K562 (cell line): ENCODE results near the gene UBA52. TPM values are rescaled to one million over a fixed set of nuclear protein-coding genes. Genes with fewer than 3 reads are reported as not detected.

Experiments
- ATAC-seq: fragments of 200-7000 bp; cut with Tn5 transposase; 3 replicates; pipeline ENCODE4 v1.9.1; 2020; ENCODE audit warnings: moderate library complexity
- BruUV-seq: library from RNA; stranded (reverse); fragments of 400-500 nt; replicated peaks from 2 replicates; lab custom pipeline; 2021; lab: Mats Ljungman, UMichigan
- CTCF ChIA-PET: fragments of 300-600 bp; formaldehyde crosslinking; extraction: SDS; loops from one replicate; lab custom pipeline; 2021; ENCODE audit warnings: low intra/inter-chr PET ratio; lab: Yijun Ruan, JAX
- POLR2A ChIA-PET: fragments of 300-600, 350-650 bp; sonication (Branson Sonifier 250); formaldehyde crosslinking; extraction: SDS; loops from one replicate; lab custom pipeline; 2021; ENCODE audit warnings: antibody characterized with exemption, inconsistent platforms; lab: Yijun Ruan, JAX
- DNase-seq, 4 experiments: peaks; one replicate each; pipeline versions ENCODE4 v3.0.0 to v3.0.0-alpha.2; 2011 to 2018; ENCODE audit warnings: low spot score in 3 of 4, mixed read lengths in 3 of 4; ENCODE audit errors: extremely low read depth in 1 of 4
- FAIRE-seq: peaks from 2 replicates; lab custom pipeline; 2011; peaks lifted over from hg19 to GRCh38; lab: Jason Lieb, UNC
- H2AFZ ChIP-seq: 2 replicates; pipeline ENCODE4 v1.6.0; 2011; ENCODE audit warnings: low read depth, low read length, control low read depth, inconsistent platforms
- H3K27ac ChIP-seq: fragments of 200-600 bp; 3 replicates; pipeline ENCODE4 v1.8.0; 2011; ENCODE audit warnings: low read depth, mild to moderate bottlenecking, control low read depth, inconsistent platforms, low read length, moderate library complexity, mixed read lengths; ENCODE audit errors: extremely low read depth
- H3K27me3 ChIP-seq, 2 experiments: fragments of 300-600 bp in 1 of 2; 2 replicates in 1 of 2; 3 replicates in 1 of 2; pipeline versions ENCODE4 v1.6.0 to v1.8.0; 2011; ENCODE audit warnings: inconsistent platforms in 2 of 2, low read length in 2 of 2, mild to moderate bottlenecking in 1 of 2, mixed read lengths in 1 of 2, moderate library complexity in 1 of 2; ENCODE audit not compliant: control insufficient read depth in 2 of 2, insufficient read depth in 2 of 2
- H3K36me3 ChIP-seq: fragments of 300-600 bp; 3 replicates; pipeline ENCODE4 v1.8.0; 2011; ENCODE audit warnings: mild to moderate bottlenecking, low read length, inconsistent platforms; ENCODE audit not compliant: control insufficient read depth, insufficient read depth
- H3K4me1 ChIP-seq, 2 experiments: fragments of 200-600 bp in 1 of 2; replicated peaks in 1 of 2; 2 replicates in 1 of 2; 3 replicates in 1 of 2; pipeline versions ENCODE4 v1.5.1 to v1.8.0; 2011; ENCODE audit warnings: inconsistent platforms in 2 of 2, low read length in 2 of 2, mild to moderate bottlenecking in 1 of 2, mixed read lengths in 1 of 2, moderate library complexity in 1 of 2; ENCODE audit not compliant: control insufficient read depth in 2 of 2, insufficient read depth in 2 of 2
- H3K4me2 ChIP-seq: 2 replicates; pipeline ENCODE4 v1.6.1; 2011; ENCODE audit warnings: low read length, control low read depth, inconsistent platforms, mixed read lengths; ENCODE audit not compliant: insufficient read depth
- H3K4me3 ChIP-seq: fragments of 200-600 bp; sonication (generic), shearing (Covaris generic); 2 replicates; pipeline ENCODE4 v1.5.1; 2016; ENCODE audit warnings: control low read depth, inconsistent platforms
- H3K79me2 ChIP-seq: fragments of 200-600 bp; 3 replicates; pipeline ENCODE4 v1.8.0; 2011; ENCODE audit warnings: low read length, inconsistent platforms; ENCODE audit not compliant: control insufficient read depth, insufficient read depth
- H3K9ac ChIP-seq, 2 experiments: 2 replicates each; pipeline versions ENCODE4 v1.6.0 to v1.6.1; 2011; ENCODE audit warnings: low read depth in 2 of 2, low read length in 2 of 2, control low read depth in 1 of 2, inconsistent platforms in 1 of 2, mild to moderate bottlenecking in 1 of 2, mixed read lengths in 1 of 2; ENCODE audit not compliant: insufficient read depth in 1 of 2
- H3K9me1 ChIP-seq: one replicate; pipeline ENCODE4 v1.6.0; 2011; ENCODE audit warnings: inconsistent platforms, mild to moderate bottlenecking, low read length, moderate library complexity; ENCODE audit not compliant: control insufficient read depth, insufficient read depth
- H3K9me3 ChIP-seq: replicated peaks from 2 replicates; pipeline ENCODE4 v1.5.1; 2011; ENCODE audit warnings: low read depth, low read length, inconsistent platforms; ENCODE audit not compliant: control insufficient read depth, insufficient read depth
- H4K20me1 ChIP-seq: replicated peaks from 2 replicates; pipeline ENCODE4 v1.6.1; 2011; ENCODE audit warnings: low read length, inconsistent platforms, mixed read lengths; ENCODE audit not compliant: control insufficient read depth, insufficient read depth
- HDAC1 ChIP-seq, 2 experiments: fragments of 450-650 bp; IDR thresholded peaks; 2 replicates each; pipeline ENCODE4 v1.6.1; 2016 to 2017; ENCODE audit warnings: inconsistent platforms in 1 of 2, mild to moderate bottlenecking in 1 of 2, moderate library complexity in 1 of 2
- MXD1 ChIP-seq: fragments of 250-450 bp; sonication (Bioruptor Pico); IDR thresholded peaks from 2 replicates; pipeline ENCODE4 v1.8.0; 2021; ENCODE audit warnings: borderline replicate concordance, mild to moderate bottlenecking, moderate library complexity; ENCODE audit not compliant: poor library complexity, severe bottlenecking
- SRF ChIP-seq, 2 experiments: fragments of 250-450, 450-650 bp in 1 of 2; sonication (Bioruptor Pico) in 1 of 2; sonication (generic) in 1 of 2; formaldehyde crosslinking; IDR thresholded peaks; 2 replicates each; pipeline versions ENCODE4 v1.5.0 to v1.5.1; 2020 to 2022; ENCODE audit warnings: mild to moderate bottlenecking in 1 of 2, missing genetic modification reagents in 1 of 2
- SRSF9 ChIP-seq: fragments of 200-400 bp; formaldehyde crosslinking; IDR thresholded peaks from 2 replicates; pipeline ENCODE4 v1.6.1; 2017; ENCODE audit warnings: low read depth, low read length, borderline replicate concordance
- ZFP36 ChIP-seq: fragments of 150-350 bp; IDR thresholded peaks from 2 replicates; pipeline ENCODE4 v1.6.1; 2018; ENCODE audit warnings: low read length, low read depth; ENCODE audit not compliant: partially characterized antibody
- ZNF668 ChIP-seq: fragments of 250-450 bp; sonication (Bioruptor Pico); IDR thresholded peaks from 2 replicates; pipeline ENCODE4 v1.8.0; 2022; ENCODE audit warnings: mild to moderate bottlenecking, inconsistent platforms
- ZZZ3 ChIP-seq: fragments of 450-650 bp; IDR thresholded peaks from 2 replicates; pipeline ENCODE4 v1.6.1; 2016; ENCODE audit warnings: antibody characterized with exemption, mild to moderate bottlenecking, moderate library complexity
- WGBS: fragments of 100-300 bp; shearing (Covaris generic); methylation state at CpG from one replicate; pipeline ENCODE4 v1.1.6; 2016; ENCODE audit warnings: low coverage, mixed read lengths; ENCODE audit not compliant: insufficient coverage; ENCODE audit errors: missing lambda C conversion rate; 5-methylcytosine and 5-hydroxymethylcytosine counted together
- in situ Hi-C: fragments of 300-500 bp; cut with MboI; formaldehyde crosslinking; loops from 4 replicates; pipeline ENCODE4 v1.15.0; 2018; ENCODE audit warnings: inconsistent platforms, mixed read lengths
- intact Hi-C: fragments of 100-400 bp; cut with micrococcal nuclease; formaldehyde crosslinking; loops from 2 replicates; pipeline ENCODE4 v1.14.2; 2022
- polyA plus RNA-seq, 8 experiments: library from polyadenylated mRNA; depleted of rRNA in 4 of 8; stranded (reverse) in 5 of 8; unstranded in 3 of 8; fragments of >200 nt; fragmentation: Nextera tagmentation in 2 of 8; fragmentation: Illumina TruSeq in 1 of 8; extraction: Ambion mirVana in 2 of 8; extraction: Trizol in 1 of 8; gene quantifications; 2 replicates each; pipeline versions ENCODE4 v1.2.1 to v1.2.3, GENCODE V29; 2011 to 2014; ENCODE audit warnings: inconsistent platforms in 1 of 8, missing spikeins in 1 of 8
- total RNA-seq, 7 experiments: library from RNA; depleted of rRNA in 6 of 7; stranded (reverse); fragments of >200 nt in 6 of 7; fragmentation: Illumina TruSeq in 2 of 7; extraction: Trizol in 2 of 7; gene quantifications; 2 replicates each; pipeline versions ENCODE4 v1.2.1 to v1.2.3, GENCODE V29; 2011 to 2021; ENCODE audit warnings: low replicate concordance in 1 of 7

Gene UBA52
- total and polyA plus RNA-seq, 9 of the 15 experiments (the other 6 are each of a cell fraction or from before 2014, with no cell fraction given), result 1,110 to 2,751 (median 1,733) TPM

GRCh38 chr19:18608102-18608804, 36.6 kb downstream of the UBA52 start (continued):
- TF ChIP-seq MXD1 (CRISPR knock-in tag) (no peak), ZNF668 (CRISPR knock-in tag) (no peak), ZZZ3 (no peak)

- POLR2A ChIA-PET, result interaction anchor here (0.6 kb wide), 1 partner anchor 206 kb away, joined by 3 read pairs; no protein-coding TSS in a partner anchor
- Histone ChIP-seq H3K4me2 (no peak overlapping the region), H3K4me1 (peaks cover 0 to 71% of the 10 kb centered on the region in 2 experiments; a peak in 2 of 5 replicates), H3K27ac (no peak overlapping the region), H3K9me3 (no peaks in the 10 kb centered on the region), H4K20me1 (peaks cover 26% of the 10 kb centered on the region), H3K9me1 (no peaks in the 10 kb centered on the region), H3K36me3 (no peaks in the 10 kb centered on the region), H3K79me2 (no peaks in the 10 kb centered on the region), H3K4me3 (no peak overlapping the region), H3K27me3 (peaks cover 58 to 87% of the 10 kb centered on the region in 2 experiments), H3K9ac (no peak overlapping the region)
- no peak for ATAC-seq
- CTCF ChIA-PET, result no interaction called here
- intact Hi-C loops (no loop called here), in situ Hi-C loops (no loop called here)
- 7% methylated on average over 8 of the region's 9 CpGs for WGBS
- DNase-seq, result no peak
- BruUV-seq, result no TSS peak
- no peak for FAIRE-seq
- no peak for TF ChIP-seq SRSF9
- no peak for TF ChIP-seq HDAC1 (IDR thresholded peaks at IDR 0.05)
- peak; percentile 20 for TF ChIP-seq ZFP36
- TF ChIP-seq SRF (CRISPR knock-in tag; IDR thresholded peaks at IDR 0.05), result no peak
- TF ChIP-seq, all 486 proteins: peak for 1
- H2AFZ ChIP-seq, result no peak overlapping the region
Observed at GRCh38 chr19:18608805-18609716, 37.4 kb downstream of the UBA52 start.
